ENCODE results near the gene CYFIP2. TPM values are rescaled to one million over a fixed set of nuclear protein-coding genes. Genes with fewer than 3 reads are reported as not detected.

The CYFIP2 gene
- total RNA-seq, 1 experiment from 2014 or later, result 74.7 TPM

DNA sequence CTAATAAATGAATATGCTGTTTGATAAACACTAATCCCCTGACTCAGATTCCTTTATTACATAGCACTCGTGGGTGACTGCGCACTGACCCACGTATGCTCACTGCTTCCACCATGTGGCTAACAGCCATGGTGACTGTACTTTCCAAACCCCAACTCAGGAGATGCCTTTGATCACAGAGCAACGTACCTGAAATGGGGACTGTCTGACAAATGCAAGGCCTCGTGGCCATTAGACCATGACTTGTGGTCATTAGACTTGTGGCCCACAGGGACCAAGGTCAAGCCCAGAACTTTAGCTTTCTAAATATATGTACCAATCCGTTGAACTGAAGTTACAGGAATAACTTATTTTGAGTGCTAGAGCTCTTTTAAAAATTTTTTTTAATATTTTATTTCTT is 46.6 kb downstream of the CYFIP2 start:
- Histone ChIP-seq H4K5ac (ENCODE audit: insufficient read length, low read depth, low read length) (no peak overlapping the region), H3K18ac (ENCODE audit: insufficient read length, low read depth, low read length) (no peak overlapping the region), H3K9ac (ENCODE audit: extremely low read depth, insufficient read length, low read length) (no peak overlapping the region), H4K20me1 (ENCODE audit: control insufficient read depth, insufficient read depth, insufficient read length) (no peaks in the 10 kb centered on the region), H3K4me1 (ENCODE audit: insufficient read depth, low read length) (no peaks in the 10 kb centered on the region), H2BK12ac (ENCODE audit: insufficient read length, low read depth, low read length) (no peak overlapping the region), H3K23me2 (ENCODE audit: insufficient read length, low read depth, low read length, poor library complexity, severe bottlenecking) (no peaks in the 10 kb centered on the region), H2AK5ac (ENCODE audit: insufficient read length, low read length) (no peak overlapping the region), H2BK15ac (ENCODE audit: low read depth, low read length) (no peak overlapping the region), H3K79me2 (ENCODE audit: insufficient read depth, low read length) (no peaks in the 10 kb centered on the region), H3K27ac (ENCODE audit: insufficient read length, low read depth, low read length) (no peak overlapping the region), H2BK5ac (ENCODE audit: insufficient read length, low read length) (no peak overlapping the region), H4K8ac (replicated peaks; ENCODE audit: insufficient read length, low read depth, low read length) (no peak overlapping the region), H2BK120ac (ENCODE audit: low read depth, low read length, poor library complexity, severe bottlenecking) (no peak overlapping the region), H3K14ac (ENCODE audit: insufficient read depth, low read length) (no peak overlapping the region), H3K79me1 (ENCODE audit: insufficient read depth, low read depth, low read length, poor library complexity, severe bottlenecking) (no peaks in the 10 kb centered on the region), H2AFZ (ENCODE audit: low read length) (no peak overlapping the region), H3K4ac (ENCODE audit: low read depth, low read length) (no peak overlapping the region), H3K27me3 (ENCODE audit: insufficient read depth, low read length) (no peaks in the 10 kb centered on the region), H4K91ac (ENCODE audit: insufficient read length, low read depth, low read length) (no peak overlapping the region), H3T11ph (ENCODE audit: low read length) (no peak overlapping the region), H3K56ac (ENCODE audit: insufficient read length, low read depth, low read length) (no peak overlapping the region), H2BK20ac (ENCODE audit: low read depth, low read length, poor library complexity, severe bottlenecking) (no peak overlapping the region), H3K4me2 (ENCODE audit: insufficient read depth, insufficient read length, low read length) (no peak overlapping the region), H3K9me3 (ENCODE audit: control insufficient read depth, low read depth, low read length) (no peaks in the 10 kb centered on the region), H3K23ac (ENCODE audit: insufficient read length, low read depth, low read length) (no peak overlapping the region)
- H3K4me3 Mint-ChIP-seq, result no peak overlapping the region
- WGBS (ENCODE audit: extremely low coverage, insufficient read length, low lambda C conversion rate), result no CpG with 5 or more reads among the region's 6 CpGs
- 0 out of 4 replicates have a peak, but pooled peaks cover 0 to 3% of the 10 kb centered on the region in 2 experiments for H3K4me1 Mint-ChIP-seq
- H3K36me3 Mint-ChIP-seq (ENCODE audit: insufficient read depth in 1 of 3, low read depth in 3 of 3), result peaks cover 0 to 19% (median 11%) of the 10 kb centered on the region in 3 experiments; a peak in 4 of 7 replicates
- H3K27ac Mint-ChIP-seq, result no peak overlapping the region
- H3K9me3 Mint-ChIP-seq, result no peaks in the 10 kb centered on the region
- DNase-seq, result peak; percentile 52
- no peaks in the 10 kb centered on the region for H3K27me3 Mint-ChIP-seq (ENCODE audit: low read depth)
- peak; percentile 75 for TF ChIP-seq CTCF (conservative IDR thresholded peaks at IDR 0.05)
